WERI-Rb-1 (cell line): ENCODE data around the gene TNS1.

ENCODE experiments used
- DNase-seq: peaks from one replicate; pipeline ENCODE4 v3.0.0-alpha.2; 2020
- H3K27ac ChIP-seq: fragments of 250-450 bp; sonication (Bioruptor Pico); 2 replicates; pipeline ENCODE4 v1.5.1; 2020; ENCODE audit warnings: mild to moderate bottlenecking, moderate library complexity
- H3K27me3 ChIP-seq: fragments of 250-450 bp; sonication (Bioruptor Pico); 2 replicates; pipeline ENCODE4 v1.5.1; 2021; ENCODE audit warnings: mild to moderate bottlenecking, low read depth, moderate library complexity; ENCODE audit not compliant: insufficient read depth, severe bottlenecking
- H3K36me3 ChIP-seq: fragments of 250-450 bp; sonication (Bioruptor Pico); 2 replicates; pipeline ENCODE4 v1.5.1; 2020; ENCODE audit warnings: mild to moderate bottlenecking, moderate library complexity
- H3K4me3 ChIP-seq: 2 replicates; pipeline ENCODE4 v1.5.1; 2011; ENCODE audit warnings: low read depth, mild to moderate bottlenecking, control low read depth, low read length
- H3K9me3 ChIP-seq: fragments of 250-450 bp; sonication (Bioruptor Pico); 2 replicates; pipeline ENCODE4 v1.5.1; 2021; ENCODE audit warnings: mild to moderate bottlenecking, moderate library complexity; ENCODE audit not compliant: severe bottlenecking
- TF ChIP-seq, protein P1 (sequence below): IDR thresholded peaks from 2 replicates; pipeline ENCODE4 v1.5.1; 2011; ENCODE audit warnings: low read depth, mild to moderate bottlenecking, control low read depth, inconsistent platforms, low read length

The TNS1 gene

DNA sequence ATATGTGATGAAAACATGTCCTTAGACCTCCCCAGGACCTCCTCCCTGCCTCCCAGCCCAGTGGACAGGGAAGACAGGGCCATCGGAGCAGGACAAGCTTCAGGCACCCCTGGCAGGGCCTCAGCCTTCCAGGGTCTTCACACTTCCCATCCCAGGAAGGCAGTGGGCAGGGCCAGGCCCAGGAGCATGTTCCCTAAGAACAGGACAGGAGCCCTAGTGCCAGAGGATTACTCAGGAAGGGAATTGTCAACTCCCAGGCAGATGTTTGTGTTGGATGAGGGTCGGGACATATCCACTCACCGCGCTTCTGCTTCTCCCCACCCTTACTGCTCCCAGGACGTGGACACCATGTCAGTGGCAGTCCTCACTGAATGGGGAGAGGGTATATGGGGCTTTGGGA, 138.9 kb downstream of the TNS1 start:
- no peak overlapping the region for H3K4me3 ChIP-seq
- no peak overlapping the region for H3K27ac ChIP-seq
- no peak for DNase-seq
- H3K36me3 ChIP-seq, result no peaks in the 10 kb centered on the region
- H3K27me3 ChIP-seq, result no peaks in the 10 kb centered on the region
- no peaks in the 10 kb centered on the region for H3K9me3 ChIP-seq
- TF ChIP-seq, protein P1, sequence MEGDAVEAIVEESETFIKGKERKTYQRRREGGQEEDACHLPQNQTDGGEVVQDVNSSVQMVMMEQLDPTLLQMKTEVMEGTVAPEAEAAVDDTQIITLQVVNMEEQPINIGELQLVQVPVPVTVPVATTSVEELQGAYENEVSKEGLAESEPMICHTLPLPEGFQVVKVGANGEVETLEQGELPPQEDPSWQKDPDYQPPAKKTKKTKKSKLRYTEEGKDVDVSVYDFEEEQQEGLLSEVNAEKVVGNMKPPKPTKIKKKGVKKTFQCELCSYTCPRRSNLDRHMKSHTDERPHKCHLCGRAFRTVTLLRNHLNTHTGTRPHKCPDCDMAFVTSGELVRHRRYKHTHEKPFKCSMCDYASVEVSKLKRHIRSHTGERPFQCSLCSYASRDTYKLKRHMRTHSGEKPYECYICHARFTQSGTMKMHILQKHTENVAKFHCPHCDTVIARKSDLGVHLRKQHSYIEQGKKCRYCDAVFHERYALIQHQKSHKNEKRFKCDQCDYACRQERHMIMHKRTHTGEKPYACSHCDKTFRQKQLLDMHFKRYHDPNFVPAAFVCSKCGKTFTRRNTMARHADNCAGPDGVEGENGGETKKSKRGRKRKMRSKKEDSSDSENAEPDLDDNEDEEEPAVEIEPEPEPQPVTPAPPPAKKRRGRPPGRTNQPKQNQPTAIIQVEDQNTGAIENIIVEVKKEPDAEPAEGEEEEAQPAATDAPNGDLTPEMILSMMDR, result no peak

DNA sequence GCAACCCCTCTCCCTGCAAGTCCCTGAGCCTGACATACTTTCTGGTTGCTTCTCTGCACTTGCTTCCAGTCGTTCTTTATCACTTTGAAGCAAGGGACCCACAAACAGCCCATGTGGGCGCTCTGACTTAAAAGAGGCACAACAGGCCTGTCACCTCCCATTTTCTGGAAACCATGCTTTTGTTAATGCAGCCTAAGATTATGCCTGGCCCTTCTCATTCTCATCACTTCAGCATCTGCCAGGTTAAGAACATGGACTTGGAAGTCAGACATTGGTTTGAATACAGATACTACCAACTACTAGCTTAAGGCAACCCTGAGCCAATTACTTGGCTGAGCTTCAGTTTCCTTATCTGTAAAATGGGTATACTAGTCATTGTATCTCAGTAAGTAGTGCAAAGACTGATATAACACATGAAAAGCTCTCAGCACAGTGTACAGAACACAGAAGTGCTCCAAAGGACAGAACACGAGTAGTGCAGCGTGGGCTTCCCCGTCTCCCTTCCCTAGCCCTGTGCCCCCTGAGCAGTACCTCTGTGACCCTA, 141.4 kb downstream of the TNS1 start:
- H3K4me3 ChIP-seq, result no peak overlapping the region
- no peak overlapping the region for H3K27ac ChIP-seq
- H3K36me3 ChIP-seq, result no peaks in the 10 kb centered on the region
- no peaks in the 10 kb centered on the region for H3K9me3 ChIP-seq
- TF ChIP-seq, protein P1, result no peak
- no peaks in the 10 kb centered on the region for H3K27me3 ChIP-seq
- DNase-seq, result no peak

DNA sequence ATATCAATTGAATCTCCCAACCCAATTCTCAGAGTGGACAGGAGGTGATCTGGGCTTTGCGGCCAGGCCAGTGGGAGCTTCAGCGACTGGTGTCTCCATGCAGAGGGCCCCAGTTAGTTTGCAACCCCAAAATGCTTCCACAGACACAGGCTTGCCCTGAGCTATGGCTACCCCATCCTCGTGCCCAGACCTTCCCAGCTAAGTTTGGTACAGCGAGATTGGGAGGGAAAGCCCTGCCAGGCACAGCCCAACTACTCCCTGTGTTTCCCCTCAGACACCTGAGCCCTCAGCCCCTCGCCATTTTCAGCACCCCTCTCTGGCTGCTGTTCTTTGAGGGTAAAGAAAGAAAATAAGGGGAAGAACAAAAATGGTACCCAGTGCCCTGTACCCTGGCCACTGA, 142.9 kb downstream of the TNS1 start:
- H3K4me3 ChIP-seq, result no peak overlapping the region
- no peaks in the 10 kb centered on the region for H3K36me3 ChIP-seq
- H3K27ac ChIP-seq, result no peak overlapping the region
- no peak for DNase-seq
- TF ChIP-seq, protein P1, result no peak
- no peaks in the 10 kb centered on the region for H3K9me3 ChIP-seq
- no peaks in the 10 kb centered on the region for H3K27me3 ChIP-seq

DNA sequence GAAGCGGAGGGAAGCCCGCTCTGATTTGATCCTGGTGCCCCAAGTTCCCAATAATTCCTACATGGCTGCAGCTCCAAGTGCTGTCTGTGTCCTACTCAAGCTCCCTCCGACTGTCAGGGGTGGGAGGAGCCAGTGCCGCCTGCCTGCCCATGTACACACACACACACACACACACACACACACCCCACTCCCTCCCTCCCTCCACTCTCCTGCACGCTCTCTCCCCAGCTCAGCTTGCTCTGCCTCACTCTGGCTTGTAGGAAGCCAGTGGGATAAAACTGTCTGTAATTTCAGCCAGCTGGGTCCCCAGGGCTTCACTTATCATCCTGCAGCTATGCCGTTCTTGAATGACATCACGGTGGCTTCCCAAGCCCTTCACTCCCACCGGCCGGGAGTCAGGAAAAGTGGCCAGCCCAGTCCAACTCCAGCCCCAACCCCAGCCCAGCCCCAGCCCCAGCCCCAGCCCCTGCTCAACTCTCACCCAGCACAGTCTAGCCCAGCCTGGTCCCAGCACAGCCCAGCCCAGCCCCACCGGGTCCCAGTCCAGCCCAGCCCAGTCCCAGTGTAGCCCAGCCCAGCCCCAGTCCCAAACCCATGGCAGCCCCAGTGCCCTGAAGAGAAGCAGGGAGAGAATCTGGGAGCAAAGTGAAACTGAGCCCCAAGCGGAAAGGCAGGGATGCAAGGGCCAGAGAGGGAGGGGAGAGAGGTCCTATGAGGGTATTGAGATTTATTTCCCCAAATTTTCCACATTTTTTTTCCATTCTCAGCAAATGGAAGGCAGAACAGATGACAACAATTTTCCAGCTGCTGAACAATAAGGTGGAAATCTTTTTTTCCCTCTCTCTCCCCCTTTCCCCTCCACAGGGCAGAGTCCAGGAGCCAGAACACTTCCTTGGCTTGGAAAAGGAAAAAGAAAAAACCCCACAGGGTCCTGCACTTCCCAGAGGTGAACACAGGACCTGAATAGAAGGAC, 144.0 kb downstream of the TNS1 start:
- no peaks in the 10 kb centered on the region for H3K27me3 ChIP-seq
- peak overlapping the region; percentile 8; the same call in 1 of the 2 replicates for H3K4me3 ChIP-seq
- no peaks in the 10 kb centered on the region for H3K9me3 ChIP-seq
- no peaks in the 10 kb centered on the region for H3K36me3 ChIP-seq
- no peak overlapping the region for H3K27ac ChIP-seq
- TF ChIP-seq, protein P1, result no peak
- DNase-seq, result peak; percentile 89

DNA sequence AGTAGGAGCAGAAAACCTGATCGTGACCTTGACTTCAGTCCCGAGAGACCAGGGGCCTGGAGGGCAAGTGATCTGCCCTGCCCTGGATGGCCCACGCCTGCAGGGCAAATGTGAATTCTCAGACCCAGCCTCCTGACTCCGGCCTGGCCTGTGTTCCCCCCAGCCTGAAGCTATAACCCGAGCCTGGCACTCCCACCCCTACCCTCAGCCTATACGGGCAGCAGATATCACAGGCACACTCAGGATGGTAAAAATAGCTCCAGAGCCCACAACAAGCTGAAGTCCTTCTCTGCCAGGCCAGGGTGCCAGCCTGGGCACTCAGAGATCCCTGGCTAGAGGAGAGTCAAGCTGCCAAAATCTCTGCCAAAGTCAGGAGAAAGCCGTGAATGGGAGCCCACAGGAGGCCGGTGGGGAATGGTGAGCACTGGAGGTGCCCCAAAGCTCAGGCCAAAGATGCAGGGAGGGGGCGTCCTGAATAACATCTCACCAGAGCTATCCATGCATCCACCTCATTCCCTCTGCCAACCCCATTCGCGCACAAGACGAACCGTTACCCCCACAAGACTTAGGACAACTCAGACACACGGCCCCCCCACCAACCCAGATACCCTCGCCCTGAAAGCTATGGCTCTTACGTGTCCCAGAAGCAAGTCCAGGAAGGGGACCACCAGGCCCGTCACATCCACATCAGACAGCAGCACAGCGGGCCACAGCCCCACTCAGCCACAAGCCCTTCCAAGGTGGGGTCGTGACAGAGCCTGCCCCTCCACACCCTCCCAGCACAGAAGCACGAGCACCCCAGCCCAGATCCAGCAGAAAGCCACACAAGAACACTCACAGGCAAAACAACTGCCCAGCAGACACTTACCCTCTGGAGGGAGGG, 144.9 kb downstream of the TNS1 start:
- H3K4me3 ChIP-seq, result peak overlapping the region; percentile 8; the same call in 1 of the 2 replicates
- no peaks in the 10 kb centered on the region for H3K36me3 ChIP-seq
- H3K27me3 ChIP-seq, result no peaks in the 10 kb centered on the region
- TF ChIP-seq, protein P1, result no peak
- no peaks in the 10 kb centered on the region for H3K9me3 ChIP-seq
- H3K27ac ChIP-seq, result no peak overlapping the region
- no peak for DNase-seq
